Mesothelial cell of epicardium (in vitro differentiated cells): ENCODE measurements around the gene TMEM17. TPM values are rescaled to one million over a fixed set of nuclear protein-coding genes. Genes with fewer than 3 reads are reported as not detected.
"Not testable (repeated sequence)": the region's sequence is repeated elsewhere in the genome, so short reads cannot be mapped to it uniquely, and the experiment has no call there.

ENCODE experiments used
- DNase-seq, 2 experiments: peaks; one replicate each; pipeline ENCODE4 v3.0.0; 2021; ENCODE audit warnings: low spot score in 2 of 2; ENCODE audit not compliant: unreplicated experiment in 2 of 2
- H3K27ac Mint-ChIP-seq: 2 replicates; pipeline ENCODE4 v1.8.0; 2021; ENCODE audit warnings: mixed read lengths
- H3K27me3 Mint-ChIP-seq: 2 replicates; pipeline ENCODE4 v1.8.0; 2021; ENCODE audit warnings: low read depth, mixed read lengths
- H3K36me3 Mint-ChIP-seq: 2 replicates; pipeline ENCODE4 v1.8.0; 2021; ENCODE audit warnings: mixed read lengths
- H3K4me1 Mint-ChIP-seq: 2 replicates; pipeline ENCODE4 v1.8.0; 2021; ENCODE audit warnings: mixed read lengths
- H3K4me3 Mint-ChIP-seq: 2 replicates; pipeline ENCODE4 v1.8.0; 2021; ENCODE audit warnings: mild to moderate bottlenecking, moderate library complexity, mixed read lengths
- H3K9me3 Mint-ChIP-seq: 2 replicates; pipeline ENCODE4 v1.8.0; 2021; ENCODE audit warnings: mixed read lengths
- CTCF ChIP-seq: fragments of 200-600 bp; sonication (generic); IDR thresholded peaks from one replicate; pipeline ENCODE4 v1.5.0; 2021; ENCODE audit warnings: antibody characterized with exemption; ENCODE audit not compliant: unreplicated experiment
- total RNA-seq: library from RNA; stranded (reverse); gene quantifications from 3 replicates; pipeline ENCODE4 v1.2.1, GENCODE V29; 2021

TMEM17 gene
- total RNA-seq, 1 donor from 2014 or later: 4.2 TPM

- Mint-ChIP-seq H3K4me1 (peaks cover 8% of the 10 kb centered on the region), H3K27me3 (peaks cover 1% of the 10 kb centered on the region), H3K36me3 (peaks cover 3% of the 10 kb centered on the region), H3K27ac (no peak overlapping the region), H3K9me3 (peaks cover 26% of the 10 kb centered on the region), H3K4me3 (no peak overlapping the region)
- DNase-seq: no peak
- TF ChIP-seq CTCF: no peak
Measured at GRCh38 chr2:62536873-62537547, 31.0 kb upstream of the TMEM17 start.

GRCh38 chr2:62535521-62535920 is 29.5 kb upstream of the TMEM17 start:
- not testable (repeated sequence) for H3K4me1 Mint-ChIP-seq, DNase-seq, H3K36me3 Mint-ChIP-seq, H3K4me3 Mint-ChIP-seq, H3K27me3 Mint-ChIP-seq, H3K27ac Mint-ChIP-seq
- H3K9me3 Mint-ChIP-seq: peaks cover 26% of the 10 kb centered on the region

GRCh38 chr2:62531594-62531993 is 25.6 kb upstream of the TMEM17 start:
- no peak overlapping the region for H3K4me3 Mint-ChIP-seq
- peaks cover 9% of the 10 kb centered on the region for H3K4me1 Mint-ChIP-seq

GRCh38 chr2:62529758-62530157 is 23.8 kb upstream of the TMEM17 start:
- TF ChIP-seq CTCF: no peak

More at GRCh38 chr2:62531594-62531993, 25.6 kb upstream of the TMEM17 start:
- Mint-ChIP-seq H3K27me3 (no peaks in the 10 kb centered on the region), H3K27ac (no peak overlapping the region), H3K9me3 (peaks cover 26% of the 10 kb centered on the region), H3K36me3 (peaks cover 3% of the 10 kb centered on the region)
- no peak for DNase-seq
- TF ChIP-seq CTCF: no peak

GRCh38 chr2:62527478-62528210 is 21.6 kb upstream of the TMEM17 start:
- DNase-seq: no peak
- Mint-ChIP-seq H3K36me3 (no peaks in the 10 kb centered on the region), H3K4me3 (no peak overlapping the region), H3K27ac (no peak overlapping the region), H3K27me3 (no peaks in the 10 kb centered on the region), H3K4me1 (peaks cover 17% of the 10 kb centered on the region), H3K9me3 (peaks cover 10% of the 10 kb centered on the region)
- TF ChIP-seq CTCF: no peak

More at GRCh38 chr2:62529758-62530157, 23.8 kb upstream of the TMEM17 start:
- H3K9me3 Mint-ChIP-seq: peaks cover 17% of the 10 kb centered on the region
- H3K27me3 Mint-ChIP-seq: no peaks in the 10 kb centered on the region
- no peaks in the 10 kb centered on the region for H3K36me3 Mint-ChIP-seq
- DNase-seq: no peak
- peaks cover 17% of the 10 kb centered on the region for H3K4me1 Mint-ChIP-seq
- no peak overlapping the region for H3K27ac Mint-ChIP-seq
- H3K4me3 Mint-ChIP-seq: no peak overlapping the region
